Left renal cortex interstitium (tissue), 4 donors: ENCODE data around the gene P2RY8. TPM values are rescaled to one million over a fixed set of nuclear protein-coding genes. Genes with fewer than 3 reads are reported as not detected.

Experiments used
- DNase-seq, 4 donors: peaks; one replicate each; pipeline ENCODE4 v3.0.0-alpha.2; 2013; ENCODE audit warnings: low read depth in 4 of 4, low spot score in 2 of 4, missing footprints in 1 of 4
- polyA plus RNA-seq, 4 donors: library from polyadenylated mRNA; unstranded; fragments of 120-200 nt; gene quantifications; one replicate each; pipeline ENCODE4 v1.2.1, GENCODE V29; 2013; ENCODE audit not compliant: insufficient read length in 4 of 4

The P2RY8 gene
- polyA plus RNA-seq, 4 donors, result 0.99 to 1.6 (median 1.4) TPM

- DNase-seq, result no peak
Measured at GRCh38 chrX:1466971-1467561, 69.9 kb downstream of the P2RY8 start.

DNA sequence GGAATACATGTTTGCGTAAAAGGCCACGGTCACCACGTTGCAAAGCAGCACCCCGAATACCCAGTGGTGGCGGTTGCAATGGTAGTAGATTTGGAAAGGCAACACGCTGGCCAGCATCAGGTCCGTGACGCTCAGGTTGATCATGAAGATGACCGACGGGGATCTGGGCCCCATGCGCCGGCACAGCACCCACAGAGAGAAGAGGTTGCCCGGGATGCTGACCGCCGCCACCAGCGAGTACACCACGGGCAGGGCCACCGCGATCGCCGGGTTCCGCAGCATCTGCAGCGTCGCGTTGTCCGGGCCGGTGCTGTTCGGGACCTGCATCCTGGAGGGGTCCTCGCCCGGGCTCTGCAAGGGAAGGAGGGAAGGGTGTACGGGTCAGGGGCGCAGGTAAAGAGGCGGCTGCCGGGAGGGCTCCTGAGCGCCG lies 70.7 kb downstream of the P2RY8 start:
- no peak for DNase-seq

DNA sequence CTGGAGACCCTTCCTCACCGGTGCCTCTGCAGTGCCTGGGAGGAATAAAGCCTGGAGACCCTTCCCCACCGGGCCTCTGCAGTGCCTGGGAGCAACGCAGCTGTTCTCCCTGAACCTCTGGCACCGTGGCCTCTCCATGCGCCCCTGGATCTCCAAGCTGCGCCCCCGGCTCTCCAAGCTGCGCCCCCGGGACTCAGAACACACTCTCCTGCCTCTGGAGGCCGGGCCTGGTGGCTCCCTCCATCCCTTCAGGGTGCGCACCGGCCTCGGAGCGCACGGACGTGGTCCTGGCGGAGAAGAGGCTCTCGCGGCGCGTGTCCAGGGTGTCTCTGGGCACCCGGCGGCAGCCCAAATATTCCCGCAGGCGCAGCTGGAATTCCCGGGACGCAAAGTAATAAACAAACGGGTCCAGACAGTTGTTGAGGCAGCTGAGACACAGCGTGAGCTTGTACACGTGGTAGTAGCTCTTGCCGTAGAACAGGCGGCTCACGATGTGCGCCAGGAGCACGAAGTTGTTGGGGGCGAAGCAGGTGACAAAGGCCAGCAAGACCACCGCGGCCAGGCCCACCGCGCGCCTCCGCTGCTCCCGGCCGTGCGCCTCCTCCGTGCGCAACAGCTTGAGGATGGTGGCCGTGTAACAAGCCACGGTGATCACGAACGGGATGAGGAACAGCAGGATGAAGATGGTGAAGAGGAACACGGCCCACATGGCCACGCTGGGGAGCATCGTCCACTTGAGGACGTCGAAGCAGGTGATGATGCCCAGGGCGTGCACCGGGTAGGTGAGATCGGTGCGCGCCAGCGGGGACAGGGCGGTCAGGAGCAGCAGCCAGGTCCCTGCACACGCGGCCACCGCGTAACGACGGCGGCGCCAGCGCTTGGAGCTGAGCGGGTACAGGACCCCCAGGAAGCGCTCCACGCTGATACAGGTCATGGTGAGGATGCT lies 71.4 kb downstream of the P2RY8 start:
- no peak for DNase-seq

GRCh38 chrX:1464971-1465285 lies 72.1 kb downstream of the P2RY8 start:
- no peak for DNase-seq

GRCh38 chrX:1464041-1464970 lies 72.7 kb downstream of the P2RY8 start:
- no peak for DNase-seq

DNA sequence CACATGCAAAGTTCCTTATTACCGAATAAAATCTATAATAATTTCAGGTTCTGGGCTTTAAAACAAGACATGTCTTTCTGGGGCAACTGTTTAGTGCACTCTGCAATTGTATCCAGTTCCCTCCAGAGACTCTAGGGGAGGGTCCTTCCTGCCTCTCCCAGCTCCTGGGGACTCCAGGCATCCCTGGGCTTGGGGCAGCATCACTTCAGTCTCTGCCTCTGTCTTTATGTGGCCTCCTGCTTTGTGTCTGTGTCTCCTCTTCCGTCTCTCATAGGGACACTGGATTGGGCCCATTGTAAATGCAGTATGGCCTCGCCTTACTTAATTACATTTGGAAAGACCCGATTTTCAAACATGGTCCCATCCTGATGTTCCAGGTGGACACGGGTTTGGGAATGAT lies 73.4 kb downstream of the P2RY8 start:
- no peak for DNase-seq

DNA sequence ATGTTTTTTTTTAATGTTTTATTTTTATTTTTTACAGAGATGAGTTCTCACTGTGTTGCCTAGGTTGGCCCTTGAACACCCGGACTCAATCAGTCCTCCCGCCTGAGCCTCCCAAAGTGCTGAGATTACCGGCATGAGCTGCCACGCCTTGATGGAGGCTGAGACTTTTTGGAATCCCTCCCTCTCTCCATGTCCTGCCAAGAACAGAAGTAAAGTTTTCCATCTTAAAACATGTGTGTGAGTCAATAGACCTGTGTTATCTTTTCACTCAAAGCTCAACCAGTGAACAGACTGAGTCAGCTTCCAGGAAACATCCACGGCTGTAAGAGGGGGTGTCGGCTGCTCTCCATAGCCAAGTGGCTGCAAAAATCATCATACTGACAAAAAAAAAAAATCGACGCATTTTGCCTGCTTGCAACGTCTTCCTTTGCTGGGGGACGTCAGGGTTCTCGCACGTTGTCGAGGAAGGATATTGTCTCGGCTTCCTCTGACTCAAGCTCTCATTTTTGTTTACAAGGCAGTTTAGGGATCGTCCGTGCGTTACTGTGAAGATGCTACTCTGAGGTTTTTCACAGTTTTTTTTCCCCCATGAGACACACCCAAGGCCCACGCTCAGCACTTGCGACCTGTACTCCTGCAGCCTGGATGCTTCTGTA lies 74.3 kb downstream of the P2RY8 start:
- DNase-seq, result no peak

DNA sequence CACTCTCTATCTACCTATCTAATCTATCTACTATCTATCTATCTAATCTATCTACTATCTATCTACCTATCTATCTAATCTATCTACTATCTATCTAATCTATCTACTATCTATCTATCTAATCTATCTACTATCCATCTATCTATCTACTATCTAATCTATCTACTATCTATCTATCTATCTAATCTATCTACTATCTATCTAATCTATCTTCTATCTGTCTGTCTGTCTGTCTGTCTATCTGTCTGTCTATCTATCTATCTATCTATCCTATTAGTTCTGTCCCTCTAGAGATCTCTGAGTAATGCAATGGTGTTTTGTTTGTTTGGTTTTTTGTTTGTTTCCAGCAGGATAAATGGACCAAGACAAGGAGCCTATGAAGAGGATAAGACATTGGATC lies 74.9 kb downstream of the P2RY8 start:
- DNase-seq, result no peak

DNA sequence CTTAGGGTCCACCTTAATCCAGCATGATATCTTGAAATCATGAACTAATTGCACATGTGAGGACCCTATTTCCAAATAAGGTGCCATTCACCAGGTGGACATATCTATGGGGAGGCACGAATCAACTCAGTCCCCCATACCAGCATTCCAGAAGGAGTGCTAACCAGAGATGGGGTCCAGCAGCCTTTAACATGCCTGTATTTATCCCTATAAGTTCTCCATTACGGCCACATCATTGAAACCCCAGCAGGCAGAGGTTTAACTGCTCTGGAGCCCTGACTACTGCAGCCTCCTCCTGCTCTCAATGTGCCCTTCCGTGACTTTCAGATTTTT lies 81.1 kb downstream of the P2RY8 start:
- no peak for DNase-seq

- DNase-seq, result peak; percentile 25 to 77 (median 51)
Measured at GRCh38 chrX:1453951-1454785, 82.8 kb downstream of the P2RY8 start.

DNA sequence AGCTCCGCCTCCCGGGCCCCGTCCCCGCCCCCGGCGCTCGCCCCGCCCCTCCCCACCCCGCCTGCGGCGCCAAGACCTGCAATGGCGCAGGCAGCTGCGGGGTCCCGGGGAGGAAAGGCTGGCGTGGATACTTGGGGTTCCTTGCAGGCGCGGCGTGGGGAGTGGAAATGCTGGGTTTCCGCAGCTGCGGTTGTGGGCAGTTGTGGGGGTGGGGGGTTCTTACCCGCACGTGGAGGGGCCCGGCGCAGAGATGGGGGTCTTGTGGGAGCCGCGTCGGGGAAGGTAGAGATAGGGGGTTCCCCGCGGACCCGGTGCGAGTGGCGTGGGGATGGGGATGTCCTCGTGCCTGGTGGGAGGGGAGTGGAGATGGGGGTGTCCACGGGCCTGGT lies 83.6 kb downstream of the P2RY8 start:
- DNase-seq, result no peak

DNA sequence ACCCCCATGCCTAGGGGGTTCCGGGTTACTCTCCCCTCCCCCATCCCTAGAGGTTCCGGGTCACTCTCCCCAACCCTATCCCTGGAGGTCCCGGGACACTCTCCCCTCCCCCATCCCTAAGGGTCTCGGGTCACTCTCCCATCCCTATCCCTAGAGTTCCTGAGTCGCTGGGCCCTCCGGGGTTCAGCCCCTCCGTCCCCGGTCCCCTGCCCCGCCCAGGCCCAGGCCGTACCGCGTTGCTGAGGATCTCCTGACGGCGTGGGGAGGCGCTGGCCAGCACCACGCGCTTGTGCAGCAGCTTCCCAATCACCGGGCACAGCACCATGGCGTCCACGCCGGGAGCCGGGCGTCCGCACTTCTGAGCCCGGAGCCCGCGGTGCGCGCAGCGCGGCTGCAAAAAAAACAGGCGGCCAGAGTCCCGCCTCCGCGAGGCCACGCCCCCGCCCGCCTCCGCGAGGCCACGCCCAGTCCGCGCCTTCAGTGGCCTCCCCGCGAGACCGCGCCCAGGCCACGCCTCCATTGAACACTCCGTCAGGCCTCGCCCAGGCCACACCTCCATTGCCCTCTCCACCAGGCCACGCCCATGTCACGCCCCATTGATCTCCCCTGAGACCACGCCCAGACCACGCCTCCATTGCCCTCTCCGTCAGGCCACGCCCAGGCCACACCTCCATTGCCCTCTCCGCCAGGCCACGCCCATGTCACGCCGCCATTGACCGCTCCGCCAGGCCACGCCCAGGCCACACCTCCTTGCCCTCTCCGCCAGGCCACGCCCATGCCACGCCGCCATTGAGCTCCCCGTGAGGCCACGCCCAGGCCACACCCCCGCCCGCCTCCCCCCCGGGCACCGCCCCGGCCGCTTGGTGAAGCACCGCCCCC lies 84.2 kb downstream of the P2RY8 start, which contains the start of gene ASMTL:
Gene ASMTL, minus strand, starts transcription at position 394 of the 879 bp plus-strand sequence. Its CDS starts 69 bp downstream, at position 325.
- DNase-seq, result peak; percentile 96 to 99 (median 96)

GRCh38 chrX:1451661-1452515 lies 85.1 kb downstream of the P2RY8 start:
- no peak for DNase-seq

- no peak for DNase-seq
Measured at GRCh38 chrX:1451251-1451660, 85.7 kb downstream of the P2RY8 start.

- no peak for DNase-seq
Measured at GRCh38 chrX:1450361-1451161, 86.4 kb downstream of the P2RY8 start.

DNA sequence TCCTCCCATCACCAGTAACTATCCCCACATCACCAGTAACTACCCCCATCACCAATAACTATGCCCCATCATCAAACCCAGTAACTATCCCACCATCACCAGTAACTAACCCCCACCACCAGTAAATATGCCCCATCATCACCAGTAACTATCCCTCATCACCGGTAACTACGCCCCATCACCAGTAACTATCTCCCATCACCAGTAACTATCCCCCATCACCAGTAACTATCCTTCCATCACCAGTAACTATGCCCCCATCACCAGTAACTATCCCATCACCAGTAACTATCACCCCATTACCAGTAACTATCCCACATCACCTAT lies 87.2 kb downstream of the P2RY8 start:
- DNase-seq, result no peak
